HEK293 (cell line): Measurements from ENCODE around the gene DYNLT2B.

Experiments
- ZBTB1 ChIP-seq: fragments of 450-650 bp; formaldehyde crosslinking; IDR thresholded peaks from 2 replicates; pipeline ENCODE4 v1.5.1; 2016; ENCODE audit warnings: missing biosample characterization, missing genetic modification characterization
- ZNF24 ChIP-seq: fragments of 450-650 bp; formaldehyde crosslinking; IDR thresholded peaks from 2 replicates; pipeline ENCODE4 v1.5.1; 2016; ENCODE audit warnings: missing biosample characterization, missing genetic modification characterization
- TF ChIP-seq, protein P1 (sequence below): fragments of 450-650 bp; formaldehyde crosslinking; IDR thresholded peaks from 2 replicates; pipeline ENCODE4 v1.5.1; 2016; ENCODE audit warnings: missing biosample characterization, missing genetic modification characterization

DNA sequence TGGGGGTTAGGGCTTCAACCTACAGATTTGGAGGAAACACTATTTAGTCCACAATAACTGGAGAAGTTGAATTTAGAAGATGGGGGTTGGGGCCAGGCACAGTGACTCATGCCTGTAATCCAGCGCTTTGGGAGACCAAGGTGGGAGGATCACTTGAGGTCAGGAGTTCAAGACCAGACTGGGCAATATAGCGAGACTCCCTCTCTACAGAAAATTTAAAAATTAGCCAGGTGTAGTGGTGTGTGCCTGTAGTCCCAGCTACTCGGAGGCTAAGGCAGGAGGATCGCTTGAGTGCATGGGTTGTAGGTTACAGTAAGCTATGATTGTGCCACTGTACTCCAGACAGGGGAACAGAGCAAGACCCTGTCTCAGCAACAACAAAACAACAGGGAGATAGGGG, 5.0 kb upstream of the DYNLT2B start:
- TF ChIP-seq ZBTB1 (no peak), ZNF24 (tag by site-specific recombination) (no peak)
- TF ChIP-seq, protein P1, sequence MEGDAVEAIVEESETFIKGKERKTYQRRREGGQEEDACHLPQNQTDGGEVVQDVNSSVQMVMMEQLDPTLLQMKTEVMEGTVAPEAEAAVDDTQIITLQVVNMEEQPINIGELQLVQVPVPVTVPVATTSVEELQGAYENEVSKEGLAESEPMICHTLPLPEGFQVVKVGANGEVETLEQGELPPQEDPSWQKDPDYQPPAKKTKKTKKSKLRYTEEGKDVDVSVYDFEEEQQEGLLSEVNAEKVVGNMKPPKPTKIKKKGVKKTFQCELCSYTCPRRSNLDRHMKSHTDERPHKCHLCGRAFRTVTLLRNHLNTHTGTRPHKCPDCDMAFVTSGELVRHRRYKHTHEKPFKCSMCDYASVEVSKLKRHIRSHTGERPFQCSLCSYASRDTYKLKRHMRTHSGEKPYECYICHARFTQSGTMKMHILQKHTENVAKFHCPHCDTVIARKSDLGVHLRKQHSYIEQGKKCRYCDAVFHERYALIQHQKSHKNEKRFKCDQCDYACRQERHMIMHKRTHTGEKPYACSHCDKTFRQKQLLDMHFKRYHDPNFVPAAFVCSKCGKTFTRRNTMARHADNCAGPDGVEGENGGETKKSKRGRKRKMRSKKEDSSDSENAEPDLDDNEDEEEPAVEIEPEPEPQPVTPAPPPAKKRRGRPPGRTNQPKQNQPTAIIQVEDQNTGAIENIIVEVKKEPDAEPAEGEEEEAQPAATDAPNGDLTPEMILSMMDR, result no peak
